22Rv1 (cell line): ENCODE results near the gene ATF6B.

Source experiments
- CTCF ChIP-seq: fragments of 450-650 bp; IDR thresholded peaks from 2 replicates; pipeline ENCODE4 v1.5.1; 2017; ENCODE audit warnings: mild to moderate bottlenecking
- ZFX ChIP-seq: fragments of 450-650 bp; IDR thresholded peaks from 2 replicates; pipeline ENCODE4 v1.6.1; 2017; ENCODE audit warnings: antibody characterized with exemption, borderline replicate concordance

GRCh38 chr6:32070814-32071543 is 57.1 kb downstream of the ATF6B start:
- TF ChIP-seq CTCF (no peak), ZFX (no peak)
